Ascending aorta (tissue), 2 donors: ENCODE results near the gene CAMSAP3. TPM values are rescaled to one million over a fixed set of nuclear protein-coding genes. Genes with fewer than 3 reads are reported as not detected.

Source experiments
- DNase-seq, 2 donors: peaks; one replicate each; pipeline ENCODE4 v3.0.0-alpha.2; 2019; ENCODE audit warnings: low spot score in 2 of 2
- H3K27ac ChIP-seq, 2 donors: fragments of 200-600 bp; sonication (generic); one replicate each; pipeline ENCODE4 v1.5.1; 2016 to 2017; ENCODE audit warnings: mild to moderate bottlenecking in 1 of 2
- H3K27me3 ChIP-seq: fragments of 200-600 bp; sonication (generic); one replicate; pipeline ENCODE4 v1.5.1; 2017
- H3K36me3 ChIP-seq, 2 donors: fragments of 200-600 bp; sonication (generic); one replicate each; pipeline ENCODE4 v1.5.1; 2016
- H3K4me1 ChIP-seq, 2 donors: fragments of 200-600 bp; sonication (generic); one replicate each; pipeline ENCODE4 v1.5.1; 2016 to 2017; ENCODE audit warnings: mild to moderate bottlenecking in 1 of 2
- H3K4me3 ChIP-seq, 2 donors: fragments of 200-600 bp; sonication (generic); one replicate each; pipeline ENCODE4 v1.5.1; 2016 to 2017; ENCODE audit warnings: mild to moderate bottlenecking in 1 of 2
- H3K9me3 ChIP-seq, 2 donors: fragments of 200-600 bp; sonication (generic); one replicate each; pipeline ENCODE4 v1.5.1; 2016
- intact Hi-C: fragments of 100-400 bp; cut with DNase I; formaldehyde crosslinking; loops from one replicate; pipeline ENCODE4 v1.15.1; 2023
- total RNA-seq: library from RNA; depleted of rRNA; stranded (reverse); fragments of >200 nt; gene quantifications from one replicate; pipeline ENCODE4 v1.1.0, GENCODE V29; 2016
- TF ChIP-seq, protein P1 (sequence below), 3 experiments: fragments of 200-600 bp in 2 of 3; fragments of 450-650 bp in 1 of 3; sonication (generic) in 2 of 3; IDR thresholded peaks; one replicate each; pipeline ENCODE4 v1.5.1; 2016 to 2019; ENCODE audit warnings: antibody characterized with exemption in 3 of 3, mild to moderate bottlenecking in 1 of 3, moderate library complexity in 1 of 3

The CAMSAP3 gene
- total RNA-seq, 1 donor from 2014 or later: not detected

DNA sequence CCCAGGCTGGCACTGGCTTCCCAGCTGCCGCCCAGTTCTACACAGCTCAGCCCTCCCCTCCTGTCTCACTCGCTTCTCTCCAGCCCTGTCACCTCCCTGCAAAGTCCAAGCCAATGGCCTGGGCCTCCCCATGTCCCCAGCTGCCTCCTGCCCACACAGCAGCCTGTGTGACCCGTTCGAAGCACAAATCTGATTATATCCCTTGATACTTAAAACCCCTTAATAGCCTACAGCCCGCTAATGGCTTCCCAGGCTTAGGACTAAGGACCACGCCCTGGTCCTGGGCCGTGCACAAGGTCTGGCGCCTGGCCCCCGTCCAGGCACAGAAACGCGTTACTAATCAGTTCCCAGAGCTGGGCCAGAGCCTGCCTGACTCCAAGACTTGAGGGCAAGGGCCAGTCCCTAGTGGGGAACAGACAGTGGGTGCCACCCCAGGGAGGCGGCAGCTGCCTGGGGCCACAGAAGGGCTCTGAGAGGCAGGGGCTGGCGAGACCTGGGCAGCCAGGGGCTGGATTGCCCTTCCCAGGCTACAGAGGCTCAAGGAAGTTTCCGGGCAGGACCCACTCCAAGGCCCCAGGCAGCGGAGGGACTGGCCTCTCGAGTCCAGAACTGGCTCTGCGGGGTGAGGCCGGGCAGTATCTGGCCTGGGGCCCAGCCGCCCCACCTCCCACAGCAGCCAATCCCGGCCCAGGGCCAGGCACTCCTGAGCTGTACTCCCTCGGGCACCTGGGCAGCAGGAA is 23.3 kb downstream of the CAMSAP3 start:
- Histone ChIP-seq H3K27me3 (no peaks in the 10 kb centered on the region), H3K4me1 (no peaks in the 10 kb centered on the region), H3K9me3 (no peaks in the 10 kb centered on the region), H3K36me3 (peaks cover 53 to 61% of the 10 kb centered on the region in 2 donors), H3K4me3 (no peak overlapping the region), H3K27ac (no peak overlapping the region)
- intact Hi-C loops: no loop called here
- TF ChIP-seq, protein P1, sequence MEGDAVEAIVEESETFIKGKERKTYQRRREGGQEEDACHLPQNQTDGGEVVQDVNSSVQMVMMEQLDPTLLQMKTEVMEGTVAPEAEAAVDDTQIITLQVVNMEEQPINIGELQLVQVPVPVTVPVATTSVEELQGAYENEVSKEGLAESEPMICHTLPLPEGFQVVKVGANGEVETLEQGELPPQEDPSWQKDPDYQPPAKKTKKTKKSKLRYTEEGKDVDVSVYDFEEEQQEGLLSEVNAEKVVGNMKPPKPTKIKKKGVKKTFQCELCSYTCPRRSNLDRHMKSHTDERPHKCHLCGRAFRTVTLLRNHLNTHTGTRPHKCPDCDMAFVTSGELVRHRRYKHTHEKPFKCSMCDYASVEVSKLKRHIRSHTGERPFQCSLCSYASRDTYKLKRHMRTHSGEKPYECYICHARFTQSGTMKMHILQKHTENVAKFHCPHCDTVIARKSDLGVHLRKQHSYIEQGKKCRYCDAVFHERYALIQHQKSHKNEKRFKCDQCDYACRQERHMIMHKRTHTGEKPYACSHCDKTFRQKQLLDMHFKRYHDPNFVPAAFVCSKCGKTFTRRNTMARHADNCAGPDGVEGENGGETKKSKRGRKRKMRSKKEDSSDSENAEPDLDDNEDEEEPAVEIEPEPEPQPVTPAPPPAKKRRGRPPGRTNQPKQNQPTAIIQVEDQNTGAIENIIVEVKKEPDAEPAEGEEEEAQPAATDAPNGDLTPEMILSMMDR (IDR thresholded peaks at IDR 0.05): no peak
- no peak for DNase-seq

GRCh38 chr19:7619671-7620441 is 24.2 kb downstream of the CAMSAP3 start:
- DNase-seq: no peak
- Histone ChIP-seq H3K9me3 (no peaks in the 10 kb centered on the region), H3K4me1 (no peaks in the 10 kb centered on the region), H3K4me3 (no peak overlapping the region), H3K27me3 (no peaks in the 10 kb centered on the region), H3K27ac (no peak overlapping the region), H3K36me3 (peaks cover 60 to 67% of the 10 kb centered on the region in 2 donors)
- intact Hi-C loops: no loop called here
- TF ChIP-seq, protein P1 (IDR thresholded peaks at IDR 0.05): no peak

- intact Hi-C loops: no loop called here
- Histone ChIP-seq H3K4me1 (no peaks in the 10 kb centered on the region), H3K27me3 (no peaks in the 10 kb centered on the region), H3K4me3 (no peak overlapping the region), H3K9me3 (no peaks in the 10 kb centered on the region), H3K36me3 (peaks cover 69 to 76% of the 10 kb centered on the region in 2 donors), H3K27ac (no peak overlapping the region)
- no peak for DNase-seq
- TF ChIP-seq, protein P1 (IDR thresholded peaks at IDR 0.05): no peak
These were observed 25.1 kb downstream of the CAMSAP3 start for GRCh38 chr19:7620442-7621412.

DNA sequence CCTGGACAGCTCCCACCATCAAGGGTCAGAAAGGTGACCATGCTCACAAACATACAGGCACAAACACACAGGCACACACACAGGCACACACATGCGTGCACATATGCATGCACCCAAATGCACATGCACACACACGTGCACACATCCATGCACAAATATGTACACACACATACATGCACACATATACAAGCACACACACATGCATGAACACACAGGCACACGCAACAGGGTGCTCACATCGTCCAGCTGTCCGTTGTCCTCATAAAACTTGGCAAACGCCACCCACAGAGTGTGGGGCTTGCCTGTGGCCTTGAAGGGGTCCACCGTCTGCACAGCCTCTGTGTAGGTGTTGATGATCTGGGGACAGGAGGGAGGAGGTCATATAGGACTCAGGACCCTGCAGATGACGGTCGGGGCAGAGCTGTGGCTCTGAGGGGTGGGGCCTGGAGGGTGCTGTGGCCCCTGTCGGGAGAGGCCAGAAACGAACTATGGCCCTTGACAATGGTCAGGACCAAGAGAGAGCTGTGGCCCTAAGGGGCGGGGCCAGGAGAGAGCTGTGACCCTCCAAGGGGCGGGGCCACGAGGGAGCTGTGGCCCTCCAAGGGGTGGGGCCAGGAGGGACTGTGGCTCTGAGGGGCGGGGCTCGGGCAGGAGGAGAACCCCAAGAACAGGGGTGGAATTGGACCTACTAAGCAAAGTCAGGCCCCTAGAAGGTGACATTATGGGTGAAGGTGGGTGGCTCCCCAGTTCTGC is 27.4 kb downstream of the CAMSAP3 start:
- TF ChIP-seq, protein P1 (IDR thresholded peaks at IDR 0.05): no peak
- no peak for DNase-seq
- peaks cover 0 to 9% of the 10 kb centered on the region in 2 donors for H3K4me1 ChIP-seq
- H3K36me3 ChIP-seq: peaks cover 69 to 91% of the 10 kb centered on the region in 2 donors
- H3K27ac ChIP-seq: no peak overlapping the region
- no peak overlapping the region for H3K4me3 ChIP-seq
- no peaks in the 10 kb centered on the region for H3K9me3 ChIP-seq
- no peaks in the 10 kb centered on the region for H3K27me3 ChIP-seq
- intact Hi-C loops: no loop called here
